GM21381 (cell line): ENCODE results near the gene LANCL1.
A peak's percentile ranks its signal among the peaks of the same experiment; 100 is the strongest.
"Not testable (repeated sequence)": the region's sequence is repeated elsewhere in the genome, so short reads cannot be mapped to it uniquely, and the experiment has no call there.

Experiments used
- ATAC-seq: cut with Tn5 transposase; IDR thresholded peaks from one replicate; pipeline ENCODE4 v1.9.1; 2021; ENCODE audit warnings: mild to moderate bottlenecking, moderate library complexity; ENCODE audit not compliant: unreplicated experiment

The LANCL1 gene

DNA sequence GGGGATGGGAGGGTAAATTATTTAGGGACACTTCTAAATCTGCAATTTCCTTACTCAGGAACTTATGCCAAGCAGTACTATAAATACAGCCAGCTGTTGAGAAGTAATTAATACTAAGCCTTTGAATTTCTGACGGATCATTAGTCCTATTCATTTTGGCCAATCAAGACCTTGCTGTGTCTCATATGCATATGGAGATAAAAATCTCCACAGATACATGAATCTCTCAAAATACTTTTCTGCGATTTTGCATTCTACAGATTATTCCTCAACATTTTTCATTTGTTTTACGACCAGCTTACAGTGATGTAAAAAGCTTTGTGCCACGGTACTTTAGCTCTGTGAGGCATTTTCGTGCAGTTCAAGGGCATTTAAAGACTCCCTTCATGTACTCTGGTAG is 16.7 kb downstream of the LANCL1 start:
- ATAC-seq, result peak; percentile 9

DNA sequence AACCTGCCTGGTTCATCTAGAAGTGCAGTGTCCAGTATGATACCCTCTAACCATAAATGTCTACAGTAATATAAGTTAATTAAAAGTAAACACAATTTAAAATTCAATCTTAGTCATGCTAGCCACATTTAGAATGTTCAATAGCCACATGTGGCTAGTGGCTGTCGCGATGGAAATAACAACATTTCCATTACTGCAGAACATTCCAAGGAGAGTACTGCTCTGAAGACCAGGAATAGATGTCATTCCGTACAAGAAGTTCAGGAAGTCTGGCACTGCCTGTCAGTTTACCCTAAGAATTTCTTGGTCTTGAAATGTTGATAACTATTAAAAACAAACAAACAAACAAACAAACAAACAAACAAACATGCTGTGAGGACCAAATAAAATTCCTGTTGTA is 17.2 kb downstream of the LANCL1 start:
- no peak for ATAC-seq

DNA sequence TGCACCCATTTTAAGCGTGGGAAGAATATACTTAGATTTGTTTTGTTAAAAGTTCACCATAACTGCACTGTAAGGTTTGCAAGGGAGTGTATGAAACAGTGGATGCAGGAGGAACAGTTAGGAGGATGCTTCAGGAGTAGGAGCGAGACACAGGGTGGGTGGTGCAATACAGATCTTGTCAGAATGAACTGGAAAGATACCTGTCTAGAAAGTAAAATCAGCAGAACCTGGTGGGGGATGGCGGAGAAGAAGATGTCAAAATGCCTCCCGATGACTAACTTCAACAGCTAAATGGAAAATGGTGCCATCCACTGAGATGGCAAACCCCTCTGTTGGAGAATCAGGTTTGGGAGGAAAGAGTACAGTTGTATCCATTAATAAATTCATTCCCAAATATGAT is 18.2 kb downstream of the LANCL1 start:
- no peak for ATAC-seq

DNA sequence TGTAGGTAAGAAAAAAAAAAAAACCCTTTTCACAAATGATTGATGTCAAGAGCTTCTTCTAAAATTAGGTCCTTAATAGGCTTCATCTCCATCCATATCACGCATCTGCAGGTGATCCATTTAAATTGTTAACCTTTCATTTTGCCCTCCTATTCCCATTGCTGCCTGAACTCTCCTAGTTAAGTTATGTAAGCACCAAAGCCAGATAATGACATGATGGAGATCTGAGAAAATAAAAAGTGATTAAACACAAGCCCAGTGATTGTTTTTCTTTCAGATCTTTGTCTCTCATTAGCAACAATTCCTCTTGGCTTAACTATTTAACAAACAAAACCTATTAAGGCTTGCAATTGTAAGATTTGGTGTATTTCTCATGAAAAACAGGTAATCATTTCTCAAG is 20.0 kb downstream of the LANCL1 start:
- ATAC-seq, result no peak

DNA sequence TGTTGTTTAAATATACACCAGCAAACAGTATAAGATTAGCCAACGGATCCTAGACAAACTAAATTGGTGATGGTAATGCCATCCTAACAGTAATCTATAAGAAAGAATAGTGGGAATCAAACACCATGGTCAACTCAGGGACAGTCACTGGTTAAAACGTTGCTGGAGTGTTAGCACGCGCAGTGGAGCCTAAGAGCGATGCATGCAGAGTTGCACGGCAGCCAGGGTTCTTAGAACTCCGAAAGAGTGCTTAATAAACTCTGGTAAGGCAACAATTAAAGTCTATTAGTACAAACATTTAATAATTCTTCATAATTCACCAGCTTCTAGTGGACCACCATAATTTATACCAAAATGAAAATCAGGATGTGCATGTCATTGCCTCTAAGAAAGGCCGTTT is 22.2 kb downstream of the LANCL1 start:
- no peak for ATAC-seq

DNA sequence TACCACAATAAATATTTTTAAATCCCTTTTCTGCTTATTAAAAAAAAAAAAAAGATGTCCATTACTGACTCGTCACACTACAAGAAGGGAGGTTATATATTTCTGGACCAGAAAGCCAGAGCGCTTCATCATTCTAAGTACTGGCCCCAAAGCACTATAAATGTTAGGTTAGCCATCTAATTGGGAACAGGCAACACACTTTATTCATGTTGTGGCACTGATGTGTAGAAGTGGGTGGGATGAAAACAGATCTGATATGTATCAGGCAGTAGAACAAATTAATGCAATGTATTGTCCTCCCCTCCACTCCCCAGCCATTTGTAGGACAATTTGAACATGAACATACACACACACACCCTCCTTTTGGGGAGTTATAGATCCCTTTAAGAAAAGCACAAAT is 24.4 kb downstream of the LANCL1 start:
- no peak for ATAC-seq

DNA sequence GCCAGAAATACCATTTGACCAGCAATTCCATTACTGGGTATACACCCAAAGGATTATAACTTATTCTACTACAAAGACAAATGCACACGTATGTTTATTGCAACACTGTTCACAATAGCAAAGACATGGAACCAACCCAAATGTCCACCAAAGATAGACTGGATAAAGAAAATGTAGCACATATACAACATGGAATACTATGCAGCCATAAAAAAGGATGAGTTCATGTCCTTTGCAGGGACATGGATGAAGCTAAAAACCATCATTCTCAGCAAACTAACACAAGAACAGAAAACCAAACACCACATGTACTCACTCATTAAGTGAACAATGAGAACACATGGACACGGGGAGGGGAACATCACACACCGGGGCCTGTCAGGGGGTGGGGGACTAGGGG is 25.6 kb downstream of the LANCL1 start:
- not testable (repeated sequence) for ATAC-seq

DNA sequence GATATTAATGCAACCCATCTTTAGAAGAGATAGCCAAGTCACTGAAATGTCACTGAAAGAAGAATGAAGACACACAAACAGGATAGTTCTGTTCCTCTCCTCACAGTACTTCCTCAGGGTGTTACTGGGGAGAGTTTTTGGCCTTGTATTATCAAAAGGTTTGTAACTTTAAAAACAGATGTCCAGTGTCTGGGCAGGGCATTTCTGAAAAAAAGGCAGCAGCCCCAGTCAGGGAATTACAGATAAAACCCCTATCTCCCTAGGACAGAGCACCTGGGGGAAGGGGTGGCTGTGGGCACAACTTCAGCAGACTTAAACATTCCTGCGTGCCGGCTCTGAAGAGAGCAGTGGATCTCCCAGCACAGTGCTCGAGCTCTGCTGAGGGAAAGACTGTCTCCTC is 30.8 kb downstream of the LANCL1 start:
- ATAC-seq, result no peak

DNA sequence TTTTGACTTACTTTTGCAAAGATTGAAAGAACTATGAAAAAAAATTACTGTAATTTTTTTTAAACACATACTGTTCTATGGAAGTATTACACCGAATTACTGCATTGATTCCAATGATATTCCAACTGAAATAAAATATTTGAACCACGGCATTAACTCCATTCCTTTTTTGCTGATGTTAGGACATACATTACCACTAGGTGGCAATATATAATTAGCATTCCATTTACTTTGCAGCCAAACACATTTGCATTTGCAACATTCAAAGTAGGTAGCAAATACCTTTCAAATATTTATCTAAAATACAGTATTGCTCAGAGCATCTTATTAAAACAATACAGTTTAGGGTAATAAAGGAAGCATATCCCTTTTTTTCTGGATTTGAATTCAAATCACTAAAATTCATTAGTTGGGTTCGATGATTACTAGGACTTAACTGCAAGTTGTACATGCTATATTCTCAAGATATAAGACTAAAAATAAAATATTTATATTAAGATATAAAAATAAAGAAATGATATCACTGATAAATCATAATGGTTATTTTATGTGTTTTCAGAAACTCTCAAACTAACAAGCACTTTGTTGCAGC is 31.3 kb downstream of the LANCL1 start:
- ATAC-seq, result no peak

DNA sequence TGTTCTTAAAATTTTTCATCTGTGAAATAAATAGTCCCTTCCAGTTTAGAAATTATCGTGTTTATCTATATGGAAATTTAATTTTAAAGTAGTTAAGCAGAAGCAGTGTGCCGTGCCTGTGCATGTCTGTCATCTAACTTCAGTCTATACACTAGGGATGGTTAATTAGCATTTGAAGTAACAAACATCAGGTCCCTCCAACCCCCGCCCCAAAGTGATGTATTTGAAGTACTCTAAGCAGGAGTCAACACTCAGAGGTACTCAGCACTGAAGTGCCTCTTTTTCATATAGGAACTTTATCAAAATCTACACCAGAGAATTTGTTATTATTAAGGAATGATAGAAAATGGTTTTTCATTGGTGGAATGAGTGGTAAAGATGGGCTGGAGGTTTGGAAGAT is 33.0 kb downstream of the LANCL1 start:
- ATAC-seq, result no peak

DNA sequence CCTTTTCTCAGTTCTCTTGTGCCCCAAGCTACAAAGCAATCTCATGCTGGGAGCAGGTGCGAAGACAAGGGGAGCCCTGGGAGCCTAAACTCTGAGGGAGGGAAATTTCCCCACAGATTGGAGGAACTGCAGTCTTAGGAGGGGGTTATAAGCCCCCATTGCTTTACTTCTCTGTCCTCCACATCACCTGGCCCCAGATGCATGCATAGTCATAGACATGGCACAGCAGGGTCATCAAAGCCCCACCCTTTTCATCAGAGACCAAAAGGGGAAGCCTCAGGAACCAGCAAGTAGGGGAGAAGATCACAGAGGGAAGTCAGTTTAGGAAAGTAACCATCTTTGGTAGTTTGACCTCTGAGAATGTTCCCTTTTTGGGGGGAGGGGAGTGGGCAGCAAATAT is 33.7 kb downstream of the LANCL1 start:
- ATAC-seq, result no peak

DNA sequence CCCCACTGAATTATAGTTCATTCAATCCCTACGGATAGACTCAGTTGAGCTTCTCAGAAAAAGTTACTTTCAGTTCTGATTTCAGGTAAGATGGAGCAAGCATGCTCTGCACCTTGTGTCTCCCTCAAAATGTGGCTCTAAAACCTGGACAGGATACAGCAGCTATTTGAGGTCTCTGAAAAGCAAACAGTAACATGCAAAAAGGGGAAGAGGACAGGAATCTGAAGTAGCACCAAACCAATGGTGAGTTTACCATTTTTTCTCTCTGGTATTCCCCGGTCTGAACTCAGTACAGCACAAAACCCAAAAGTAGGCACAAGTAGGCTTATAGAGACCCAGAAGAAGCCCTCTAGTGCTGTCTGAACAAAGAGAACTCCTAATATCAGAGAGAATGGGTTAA is 34.1 kb downstream of the LANCL1 start:
- ATAC-seq, result no peak

DNA sequence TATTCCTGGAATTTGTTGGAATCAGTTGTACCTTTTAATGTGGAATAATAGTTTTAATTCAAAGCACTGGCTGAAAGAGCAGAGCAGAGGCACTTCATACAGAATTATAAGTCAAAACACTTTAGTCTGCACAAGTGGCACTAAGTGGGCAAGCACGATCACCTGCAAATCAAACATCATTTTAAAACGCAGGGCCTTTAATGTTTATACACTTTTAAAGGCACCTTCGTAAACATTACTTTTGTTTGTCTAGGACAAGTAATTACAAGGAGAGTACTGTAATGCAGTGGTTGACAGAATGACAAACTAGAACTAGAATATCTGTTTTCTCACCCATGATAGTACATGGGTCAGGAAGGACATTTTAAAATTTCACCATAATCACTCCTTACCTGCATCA is 36.4 kb downstream of the LANCL1 start:
- ATAC-seq, result no peak

DNA sequence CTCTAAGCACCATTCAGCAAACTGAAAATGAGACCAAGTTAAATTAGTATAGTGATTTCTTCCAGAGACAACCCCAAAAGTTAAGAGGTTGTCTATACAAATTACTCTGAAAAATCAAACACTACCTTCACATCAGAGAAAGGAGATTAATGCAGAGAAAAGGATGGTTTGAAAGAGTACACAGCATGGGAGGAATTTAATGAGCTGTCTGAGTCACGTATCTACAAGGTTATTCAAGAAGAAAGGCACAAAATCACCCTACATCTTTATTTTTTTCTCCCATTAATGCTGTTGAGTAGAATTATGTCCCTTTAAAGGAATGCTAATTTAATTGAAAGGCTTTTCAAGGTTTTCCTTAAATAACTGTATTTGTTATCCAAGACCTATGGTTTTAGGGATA is 41.1 kb downstream of the LANCL1 start:
- no peak for ATAC-seq

DNA sequence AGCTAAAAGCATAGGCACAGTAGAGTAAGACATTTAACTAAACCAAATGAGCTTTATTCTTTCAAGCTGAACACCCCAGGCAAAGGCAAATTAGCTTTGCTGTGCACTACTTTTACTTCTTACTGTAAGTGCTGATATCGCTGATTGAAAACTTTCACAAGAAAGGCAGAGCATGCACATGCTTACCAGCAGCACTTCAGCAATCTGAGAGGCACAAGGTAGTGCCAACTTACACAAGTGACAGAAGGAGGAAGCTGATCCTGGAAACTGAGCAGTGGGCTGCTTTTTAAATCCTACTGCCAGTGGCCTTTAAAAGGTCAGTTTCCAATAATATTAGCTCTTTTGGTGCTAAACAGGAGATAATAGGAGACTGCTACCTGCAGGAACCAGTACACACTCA is 43.9 kb downstream of the LANCL1 start:
- ATAC-seq, result no peak

DNA sequence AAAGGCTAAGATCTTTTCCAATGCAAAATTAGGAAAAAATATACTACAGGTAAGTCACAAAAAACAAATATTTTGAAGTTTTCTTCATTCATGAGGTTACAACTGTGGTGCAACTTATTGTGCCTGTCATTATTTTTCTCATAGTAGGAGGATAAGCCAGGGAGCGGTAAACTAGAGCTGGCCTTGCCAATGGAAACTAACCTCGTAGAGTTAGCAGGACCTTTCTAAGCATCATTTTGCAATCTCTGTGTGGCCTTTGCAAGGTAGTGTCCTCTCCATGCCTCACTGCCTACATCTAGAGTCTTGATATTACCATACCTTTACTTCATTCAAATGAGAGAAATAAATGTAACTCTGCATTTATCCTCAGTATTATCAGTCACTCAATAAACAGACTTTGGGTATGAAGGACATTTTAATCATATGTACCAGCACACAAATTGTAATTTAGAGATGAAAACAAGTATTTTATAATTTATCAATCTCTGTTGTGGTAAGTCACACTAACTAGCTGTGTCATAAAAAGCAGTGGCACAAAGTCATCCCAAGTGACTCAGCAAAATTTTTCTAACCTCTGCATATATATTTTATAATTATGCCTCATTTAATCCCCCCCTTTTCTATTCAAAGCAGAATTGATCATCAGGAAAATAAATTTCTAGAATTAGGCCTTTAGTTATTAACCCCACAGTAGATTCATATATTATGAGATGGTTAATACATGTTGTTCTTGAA is 47.0 kb downstream of the LANCL1 start:
- no peak for ATAC-seq

DNA sequence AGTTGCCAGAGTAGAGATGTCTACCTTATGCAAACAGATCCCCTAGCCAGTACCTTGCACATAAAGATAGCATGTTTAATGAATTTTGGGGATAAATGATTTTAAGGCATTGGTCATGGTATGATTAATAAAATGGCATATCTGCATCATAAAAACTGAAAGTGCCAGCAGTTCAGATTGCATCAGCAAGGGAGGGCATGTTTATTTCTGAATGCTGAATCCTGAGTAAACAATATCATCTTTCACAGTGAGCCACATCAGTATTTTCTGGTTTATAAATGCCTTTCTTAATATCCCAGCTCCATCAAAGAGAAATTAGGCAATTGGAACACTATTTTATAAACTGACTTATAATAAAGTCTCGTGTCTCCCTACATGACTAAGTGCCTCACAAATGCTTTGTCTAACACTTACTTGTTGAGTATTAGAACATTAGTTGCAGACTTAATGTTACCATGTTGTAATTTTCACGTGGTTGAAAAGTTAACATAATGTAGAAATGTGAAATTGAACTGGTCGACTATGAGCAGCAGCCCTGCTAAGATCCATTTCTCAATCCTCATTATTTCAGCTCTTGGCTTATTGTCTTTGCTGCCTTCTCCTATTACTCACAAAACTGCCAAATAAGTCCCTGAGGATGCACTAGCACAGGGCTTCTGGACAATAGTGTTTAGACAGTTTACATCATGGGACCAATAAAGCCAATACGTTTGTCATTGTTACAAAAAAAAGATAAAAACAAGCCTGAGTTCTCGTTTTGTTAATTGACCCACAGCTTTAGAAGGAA is 48.0 kb downstream of the LANCL1 start:
- no peak for ATAC-seq

DNA sequence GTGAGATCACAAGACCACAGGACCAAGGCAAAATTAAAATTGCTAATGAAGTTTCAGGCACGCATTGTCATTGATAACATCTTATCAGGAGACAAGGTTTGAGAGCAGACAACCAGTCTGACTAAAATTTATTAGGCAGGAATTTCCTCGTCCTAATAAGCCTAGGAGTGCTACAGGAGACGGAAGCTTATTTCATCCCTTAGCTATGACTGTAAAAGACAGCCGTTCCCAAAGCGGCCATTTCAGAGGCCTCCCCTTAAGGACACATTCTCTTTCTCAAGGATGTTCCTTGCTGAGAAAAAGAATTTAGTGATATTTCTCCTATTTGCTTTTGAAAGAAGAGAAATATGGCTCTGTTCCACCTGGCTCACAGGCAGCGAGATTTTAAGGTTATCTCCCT is 49.2 kb downstream of the LANCL1 start:
- ATAC-seq, result not testable (repeated sequence)

DNA sequence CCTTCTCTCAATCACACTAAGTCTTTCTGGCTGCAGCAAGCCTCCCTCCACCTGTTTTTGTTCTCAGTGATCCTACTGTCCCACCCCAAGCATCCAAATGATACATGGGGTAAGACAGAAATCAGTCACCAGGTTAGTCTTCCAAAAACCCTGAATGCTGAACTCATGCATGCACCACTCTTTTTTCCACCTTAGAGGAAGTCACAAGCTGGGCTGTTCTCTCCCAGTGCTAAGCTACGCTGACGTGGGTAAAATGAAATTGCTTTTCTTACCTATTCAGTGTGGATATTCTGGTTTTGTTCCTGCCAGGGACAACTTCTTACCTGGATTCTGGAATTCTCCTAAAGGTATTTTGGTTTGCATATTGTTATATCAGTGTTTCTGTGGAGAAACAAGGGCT is 54.2 kb downstream of the LANCL1 start:
- no peak for ATAC-seq

DNA sequence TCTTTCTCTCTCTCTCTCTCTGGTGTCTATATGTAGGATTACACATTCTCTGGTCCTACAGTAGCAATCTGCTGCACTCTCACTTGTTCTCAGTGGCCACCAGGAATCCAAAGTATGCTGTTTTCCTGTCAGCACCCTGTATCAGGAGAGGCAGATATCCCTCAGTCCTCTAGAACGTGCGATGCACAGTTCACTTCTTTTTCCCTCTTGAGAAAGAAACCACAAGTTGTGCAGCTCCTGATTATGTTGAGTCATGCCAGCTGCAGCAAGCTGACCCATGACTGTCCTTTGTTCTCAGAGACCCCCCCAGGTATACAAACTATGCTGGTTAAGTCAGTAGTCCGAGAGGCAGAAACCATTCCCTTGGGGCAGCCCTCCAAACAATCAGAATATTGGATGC is 54.6 kb downstream of the LANCL1 start:
- ATAC-seq, result no peak

DNA sequence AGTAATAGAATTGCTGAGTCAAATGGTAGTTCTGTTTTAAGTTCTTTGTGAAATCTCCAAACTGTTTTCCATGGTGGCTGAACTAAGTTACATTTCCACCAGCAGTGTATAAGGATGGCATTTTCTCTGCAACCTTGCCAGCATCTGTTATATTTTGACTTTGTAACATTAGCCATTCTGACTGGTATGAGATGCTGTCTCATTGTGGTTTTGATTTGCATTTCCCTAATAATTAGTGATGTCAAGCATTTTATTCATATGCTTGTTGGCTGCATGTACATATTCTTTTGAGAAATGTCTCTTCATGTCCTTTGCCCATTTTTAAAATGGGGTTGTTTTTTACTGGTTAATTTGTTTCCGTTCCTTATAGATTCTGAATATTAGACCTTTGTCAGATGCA is 63.9 kb downstream of the LANCL1 start:
- no peak for ATAC-seq

DNA sequence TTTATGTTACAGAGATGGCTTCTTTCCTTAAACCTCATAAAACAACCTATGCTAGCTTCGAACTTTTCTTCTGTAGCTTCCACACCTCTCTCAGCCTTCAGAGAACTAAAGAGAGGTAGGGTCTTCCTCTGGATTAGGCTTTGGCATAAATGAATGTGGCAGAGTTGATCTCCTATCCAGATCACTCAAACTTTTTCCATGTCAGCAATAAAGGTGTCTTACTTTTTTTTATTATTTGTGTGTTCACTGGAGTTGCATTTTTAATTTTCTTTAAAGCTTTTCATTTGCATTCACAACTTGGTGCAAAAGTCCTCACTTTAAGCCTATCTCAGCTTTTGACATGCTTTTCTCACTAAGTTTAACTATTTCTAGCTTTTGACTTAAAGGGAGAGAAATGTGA is 66.0 kb downstream of the LANCL1 start:
- no peak for ATAC-seq
